ENCODE results near the gene HUWE1.

DNA sequence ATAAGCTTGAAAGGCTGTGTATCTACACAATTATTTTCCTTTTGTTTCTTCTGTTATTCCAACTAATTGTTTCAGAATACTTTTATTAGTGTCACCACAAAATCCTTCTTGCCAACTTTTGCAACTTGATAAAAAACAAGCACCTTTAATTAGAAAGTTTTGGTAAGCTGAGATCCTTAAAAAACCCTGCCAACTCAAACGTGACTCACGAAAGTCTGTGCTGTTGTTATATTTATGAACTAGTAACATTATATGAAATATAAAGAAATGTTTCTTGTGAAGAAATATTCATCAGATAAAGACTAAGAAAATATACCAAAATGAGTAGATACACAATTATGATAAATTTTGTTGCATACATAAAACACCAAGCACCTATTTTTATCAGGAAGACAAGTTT, 49.0 kb downstream of the HUWE1 start:
- TF ChIP-seq, protein P1, sequence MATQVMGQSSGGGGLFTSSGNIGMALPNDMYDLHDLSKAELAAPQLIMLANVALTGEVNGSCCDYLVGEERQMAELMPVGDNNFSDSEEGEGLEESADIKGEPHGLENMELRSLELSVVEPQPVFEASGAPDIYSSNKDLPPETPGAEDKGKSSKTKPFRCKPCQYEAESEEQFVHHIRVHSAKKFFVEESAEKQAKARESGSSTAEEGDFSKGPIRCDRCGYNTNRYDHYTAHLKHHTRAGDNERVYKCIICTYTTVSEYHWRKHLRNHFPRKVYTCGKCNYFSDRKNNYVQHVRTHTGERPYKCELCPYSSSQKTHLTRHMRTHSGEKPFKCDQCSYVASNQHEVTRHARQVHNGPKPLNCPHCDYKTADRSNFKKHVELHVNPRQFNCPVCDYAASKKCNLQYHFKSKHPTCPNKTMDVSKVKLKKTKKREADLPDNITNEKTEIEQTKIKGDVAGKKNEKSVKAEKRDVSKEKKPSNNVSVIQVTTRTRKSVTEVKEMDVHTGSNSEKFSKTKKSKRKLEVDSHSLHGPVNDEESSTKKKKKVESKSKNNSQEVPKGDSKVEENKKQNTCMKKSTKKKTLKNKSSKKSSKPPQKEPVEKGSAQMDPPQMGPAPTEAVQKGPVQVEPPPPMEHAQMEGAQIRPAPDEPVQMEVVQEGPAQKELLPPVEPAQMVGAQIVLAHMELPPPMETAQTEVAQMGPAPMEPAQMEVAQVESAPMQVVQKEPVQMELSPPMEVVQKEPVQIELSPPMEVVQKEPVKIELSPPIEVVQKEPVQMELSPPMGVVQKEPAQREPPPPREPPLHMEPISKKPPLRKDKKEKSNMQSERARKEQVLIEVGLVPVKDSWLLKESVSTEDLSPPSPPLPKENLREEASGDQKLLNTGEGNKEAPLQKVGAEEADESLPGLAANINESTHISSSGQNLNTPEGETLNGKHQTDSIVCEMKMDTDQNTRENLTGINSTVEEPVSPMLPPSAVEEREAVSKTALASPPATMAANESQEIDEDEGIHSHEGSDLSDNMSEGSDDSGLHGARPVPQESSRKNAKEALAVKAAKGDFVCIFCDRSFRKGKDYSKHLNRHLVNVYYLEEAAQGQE (IDR thresholded peaks at IDR 0.05; ENCODE audit: insufficient read depth in 1 of 2, low read depth in 2 of 2, low read length in 2 of 2), result no peak
- no peak for TF ChIP-seq POLR2AphosphoS5 (IDR thresholded peaks at IDR 0.05; ENCODE audit: low read depth, low read length)
